Right cardiac atrium (tissue), 5 donors: Measurements from ENCODE around the gene AMH. TPM values are rescaled to one million over a fixed set of nuclear protein-coding genes. Genes with fewer than 3 reads are reported as not detected.
A peak's percentile ranks its signal among the peaks of the same experiment; 100 is the strongest.

Experiments used
- ATAC-seq, 2 donors: fragments of 200-7000 bp; cut with Tn5 transposase; one replicate each; pipeline versions ENCODE4 v1.8.0 to v1.9.1; 2020; ENCODE audit warnings: moderate library complexity in 2 of 2, mild to moderate bottlenecking in 1 of 2
- DNase-seq, 3 donors: peaks; one replicate each; pipeline ENCODE4 v3.0.0-alpha.2; 2020
- H3K27ac ChIP-seq: one replicate; pipeline ENCODE4 v1.5.1; 2013; ENCODE audit warnings: mild to moderate bottlenecking, low read length, control low read depth, moderate library complexity
- H3K27me3 ChIP-seq: one replicate; pipeline ENCODE4 v1.6.1; 2013; ENCODE audit not compliant: control insufficient read depth, insufficient read depth
- H3K4me1 ChIP-seq: one replicate; pipeline ENCODE4 v1.6.1; 2013; ENCODE audit warnings: low read length; ENCODE audit not compliant: control insufficient read depth, insufficient read depth
- H3K4me3 ChIP-seq: one replicate; pipeline ENCODE4 v1.5.1; 2013; ENCODE audit warnings: low read length, control low read depth
- H3K9me3 ChIP-seq: one replicate; pipeline ENCODE4 v1.6.1; 2013; ENCODE audit warnings: low read length; ENCODE audit not compliant: control insufficient read depth
- WGBS: extraction: QIAGEN DNeasy Blood & Tissue Kit; methylation state at CpG from one replicate; pipeline ENCODE4 v1.1.7; 2013; 5-methylcytosine and 5-hydroxymethylcytosine counted together
- intact Hi-C, 4 donors: fragments of 100-400 bp; cut with DNase I; formaldehyde crosslinking; loops; one replicate each; pipeline versions ENCODE4 v1.11.0 to v1.14.0; 2022 to 2023
- polyA plus RNA-seq: library from polyadenylated mRNA; stranded (reverse); fragments of 200-250 nt; gene quantifications from one replicate; pipeline ENCODE4 v1.2.3, GENCODE V29; 2013
- total RNA-seq, 4 donors: library from RNA; stranded (reverse); fragmentation: NEBNext Ultra II Directional; extraction: Animal tissue kit (Norgen Biotek cat#: 25700); gene quantifications; one replicate each; pipeline ENCODE4 v1.2.1, GENCODE V29; 2021
- donor health status: healthy with polysubstance abuse.
- donor health status: DM: no; HTN: yes; CAD: no.
- donor health status: DM: no; HTN: no; CAD: no.
- donor health status: DM: no; HTN: yes; CAD: no; lungs with severe emphysema.
- donor health status: DM: yes; HTN: yes; CAD: no.

AMH gene
- total and polyA plus RNA-seq, 5 donors, result 0.31 to 1.6 (median 0.99) TPM

- Histone ChIP-seq H3K27me3 (no peaks in the 10 kb centered on the region), H3K4me3 (no peak overlapping the region), H3K4me1 (peaks cover 5% of the 10 kb centered on the region), H3K27ac (no peak overlapping the region), H3K9me3 (no peaks in the 10 kb centered on the region)
- no peak for ATAC-seq
- intact Hi-C loops, result no loop called here
- 11% methylated on average over 74 of the region's 74 CpGs for WGBS
- peak in 1 of 3 donors; percentile 56 for DNase-seq
These were observed 3.1 kb downstream of the AMH start for GRCh38 chr19:2252055-2252796.

GRCh38 chr19:2252797-2253105 lies 3.6 kb downstream of the AMH start:
- Histone ChIP-seq H3K4me3 (no peak overlapping the region), H3K9me3 (no peaks in the 10 kb centered on the region), H3K27me3 (no peaks in the 10 kb centered on the region), H3K4me1 (peaks cover 5% of the 10 kb centered on the region), H3K27ac (no peak overlapping the region)
- WGBS, result 9% methylated on average over 18 of the region's 18 CpGs
- ATAC-seq (no peak), DNase-seq (peak; percentile 17 to 61 (median 46))
- intact Hi-C loops, result no loop called here

GRCh38 chr19:2253106-2254063 lies 4.3 kb downstream of the AMH start:
- H3K27ac ChIP-seq, result no peak overlapping the region
- no peak overlapping the region for H3K4me3 ChIP-seq
- peaks cover 5% of the 10 kb centered on the region for H3K4me1 ChIP-seq
- H3K27me3 ChIP-seq, result no peaks in the 10 kb centered on the region
- DNase-seq (peak in 2 of 3 donors; percentile 14 to 45), ATAC-seq (no peak)
- 5% methylated on average over 77 of the region's 77 CpGs for WGBS
- no peaks in the 10 kb centered on the region for H3K9me3 ChIP-seq
- intact Hi-C loops, result no loop called here

GRCh38 chr19:2254064-2254872 lies 5.1 kb downstream of the AMH start:
- whole genome bisulfite sequencing, result 65% methylated on average over 20 of the region's 20 CpGs
- peak; percentile 28 to 69 (median 60) for DNase-seq

GRCh38 chr19:2255112-2255845 lies 6.2 kb downstream of the AMH start:
- ATAC-seq (no peak), DNase-seq (peak in 1 of 3 donors; percentile 44)
- H3K4me1 ChIP-seq, result peaks cover 5% of the 10 kb centered on the region
- 94% methylated on average over 16 of the region's 16 CpGs for WGBS
- no peaks in the 10 kb centered on the region for H3K9me3 ChIP-seq
- H3K4me3 ChIP-seq, result no peak overlapping the region
- intact Hi-C loops, result no loop called here
- no peak overlapping the region for H3K27ac ChIP-seq
- no peaks in the 10 kb centered on the region for H3K27me3 ChIP-seq

More at GRCh38 chr19:2254064-2254872, 5.1 kb downstream of the AMH start:
- Histone ChIP-seq H3K27ac (no peak overlapping the region), H3K4me3 (no peak overlapping the region), H3K27me3 (no peaks in the 10 kb centered on the region), H3K4me1 (peaks cover 5% of the 10 kb centered on the region), H3K9me3 (no peaks in the 10 kb centered on the region)
- intact Hi-C loops, result no loop called here
- ATAC-seq, result peak in 1 of 2 donors; percentile 6

- WGBS, result 71% methylated on average over 24 of the region's 24 CpGs
- Histone ChIP-seq H3K9me3 (no peaks in the 10 kb centered on the region), H3K27ac (no peak within 1 kb of the TSS), H3K4me3 (no peak within 1 kb of the TSS), H3K4me1 (peaks cover under 1% of the 10 kb centered on the region), H3K27me3 (no peaks in the 10 kb centered on the region)
- ATAC-seq (no peak), DNase-seq (peak in 1 of 3 donors; percentile 29)
- intact Hi-C loops, result no loop called here
These were observed 7.0 kb downstream of the AMH start, which contains the start of gene JSRP1 for GRCh38 chr19:2255982-2256685. TSS of gene JSRP1 (minus strand) at chr19:2256417. CDS start at chr19:2255314, 1,103 bp downstream.

- DNase-seq (peak in 1 of 3 donors; percentile 32), ATAC-seq (no peak)
- Histone ChIP-seq H3K4me3 (no peak overlapping the region), H3K9me3 (no peaks in the 10 kb centered on the region), H3K4me1 (no peaks in the 10 kb centered on the region), H3K27me3 (no peaks in the 10 kb centered on the region), H3K27ac (no peak overlapping the region)
- intact Hi-C loops, result no loop called here
- 89% methylated on average over 5 of the region's 5 CpGs for WGBS
These were observed 10.2 kb downstream of the AMH start for GRCh38 chr19:2259336-2259735.

- no peak overlapping the region for H3K27ac ChIP-seq
- DNase-seq (no peak), ATAC-seq (no peak)
- H3K27me3 ChIP-seq, result no peaks in the 10 kb centered on the region
- no peaks in the 10 kb centered on the region for H3K4me1 ChIP-seq
- no peak overlapping the region for H3K4me3 ChIP-seq
- intact Hi-C loops, result no loop called here
- no peaks in the 10 kb centered on the region for H3K9me3 ChIP-seq
- WGBS, result 75% methylated on average over 11 of the region's 11 CpGs
These were observed 11.2 kb downstream of the AMH start for GRCh38 chr19:2260341-2260805.

- intact Hi-C loops, result no loop called here
- ATAC-seq (no peak), DNase-seq (peak in 2 of 3 donors; percentile 65 to 77)
- Histone ChIP-seq H3K27ac (no peak overlapping the region), H3K9me3 (no peaks in the 10 kb centered on the region), H3K27me3 (no peaks in the 10 kb centered on the region), H3K4me3 (no peak overlapping the region), H3K4me1 (no peaks in the 10 kb centered on the region)
- WGBS, result 67% methylated on average over 7 of the region's 7 CpGs
These were observed 12.5 kb downstream of the AMH start for GRCh38 chr19:2261438-2262172.
